Measurements from ENCODE around the gene CCDC178.

The CCDC178 gene

DNA sequence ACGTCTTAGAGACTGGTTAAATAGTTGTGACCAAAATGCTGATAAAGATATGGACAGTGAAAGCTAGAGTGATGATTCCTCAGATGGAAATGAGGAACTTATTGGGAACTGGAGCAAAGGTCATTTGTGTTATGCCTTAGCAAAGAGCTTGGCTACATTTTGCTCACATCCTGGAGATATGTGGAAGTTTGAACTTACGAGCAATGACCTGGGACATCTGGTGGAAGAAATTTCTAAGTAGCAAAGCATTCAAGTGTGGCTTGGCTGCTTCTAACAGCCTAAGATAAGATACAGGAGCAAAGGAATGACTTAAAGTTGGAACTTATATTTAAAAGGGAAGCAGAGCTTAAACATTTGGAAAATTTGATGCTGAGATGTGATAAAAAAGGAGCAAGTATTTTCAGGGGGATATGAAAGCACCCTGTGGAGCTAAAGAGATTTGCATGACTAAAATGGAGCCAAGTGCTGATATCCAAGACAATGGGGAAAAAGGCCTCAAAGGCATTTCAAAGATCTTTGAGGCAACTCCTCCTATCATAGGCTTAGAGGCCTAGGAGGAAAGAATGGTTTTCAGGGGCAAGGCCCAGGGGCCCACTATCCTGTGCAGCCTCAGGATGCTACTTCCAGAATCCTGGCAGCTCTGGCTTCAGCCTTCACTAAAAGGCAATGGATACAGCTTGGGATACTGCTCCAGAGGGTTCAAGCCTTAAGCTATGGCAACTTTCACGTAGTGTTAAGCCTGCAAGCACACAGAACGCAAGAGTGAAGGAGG is 543.6 kb downstream of the CCDC178 start:
- no peak for TF ChIP-seq CTCF (IDR thresholded peaks at IDR 0.05; ENCODE audit: control insufficient read depth, insufficient read depth, low read depth, low read length, missing control alignments)
- no peak overlapping the region for H3K4me3 ChIP-seq (ENCODE audit: control insufficient read depth, low read depth, low read length)
- DNase-seq (ENCODE audit: low read depth): no peak

DNA sequence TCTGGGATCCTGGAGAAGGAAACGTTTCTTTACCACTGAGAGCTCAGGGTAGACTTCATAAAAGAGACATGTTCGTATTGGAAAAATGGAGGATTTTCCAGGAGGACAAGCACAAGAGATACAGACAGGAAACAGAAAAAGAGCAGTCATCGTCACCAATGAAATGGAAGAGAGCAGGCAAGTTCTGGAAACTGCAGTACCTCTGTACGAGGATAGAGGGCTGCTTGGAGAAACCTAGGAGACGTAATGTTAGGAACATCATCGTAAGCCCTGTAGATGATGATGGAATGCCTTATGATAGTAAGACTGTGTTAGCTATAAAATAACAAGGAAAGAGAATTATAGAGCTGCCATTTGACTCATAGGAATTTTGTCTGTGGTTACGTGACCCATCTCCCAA is 546.6 kb downstream of the CCDC178 start:
- no peak overlapping the region for H3K4me3 ChIP-seq (ENCODE audit: control insufficient read depth, low read depth, low read length)
- no peak for DNase-seq (ENCODE audit: low read depth)
- TF ChIP-seq CTCF (IDR thresholded peaks at IDR 0.05; ENCODE audit: control insufficient read depth, insufficient read depth, low read depth, low read length, missing control alignments): peak; percentile 15

GRCh38 chr18:32891797-32892196 is 548.7 kb downstream of the CCDC178 start:
- TF ChIP-seq CTCF (IDR thresholded peaks at IDR 0.05; ENCODE audit: control insufficient read depth, insufficient read depth, low read depth, low read length, missing control alignments): no peak
- no peak overlapping the region for H3K4me3 ChIP-seq (ENCODE audit: control insufficient read depth, low read depth, low read length)
- no peak for DNase-seq (ENCODE audit: low read depth)

GRCh38 chr18:32891130-32891529 is 549.4 kb downstream of the CCDC178 start:
- no peak for DNase-seq (ENCODE audit: low read depth)
- no peak for TF ChIP-seq CTCF (IDR thresholded peaks at IDR 0.05; ENCODE audit: control insufficient read depth, insufficient read depth, low read depth, low read length, missing control alignments)
- no peak overlapping the region for H3K4me3 ChIP-seq (ENCODE audit: control insufficient read depth, low read depth, low read length)

DNA sequence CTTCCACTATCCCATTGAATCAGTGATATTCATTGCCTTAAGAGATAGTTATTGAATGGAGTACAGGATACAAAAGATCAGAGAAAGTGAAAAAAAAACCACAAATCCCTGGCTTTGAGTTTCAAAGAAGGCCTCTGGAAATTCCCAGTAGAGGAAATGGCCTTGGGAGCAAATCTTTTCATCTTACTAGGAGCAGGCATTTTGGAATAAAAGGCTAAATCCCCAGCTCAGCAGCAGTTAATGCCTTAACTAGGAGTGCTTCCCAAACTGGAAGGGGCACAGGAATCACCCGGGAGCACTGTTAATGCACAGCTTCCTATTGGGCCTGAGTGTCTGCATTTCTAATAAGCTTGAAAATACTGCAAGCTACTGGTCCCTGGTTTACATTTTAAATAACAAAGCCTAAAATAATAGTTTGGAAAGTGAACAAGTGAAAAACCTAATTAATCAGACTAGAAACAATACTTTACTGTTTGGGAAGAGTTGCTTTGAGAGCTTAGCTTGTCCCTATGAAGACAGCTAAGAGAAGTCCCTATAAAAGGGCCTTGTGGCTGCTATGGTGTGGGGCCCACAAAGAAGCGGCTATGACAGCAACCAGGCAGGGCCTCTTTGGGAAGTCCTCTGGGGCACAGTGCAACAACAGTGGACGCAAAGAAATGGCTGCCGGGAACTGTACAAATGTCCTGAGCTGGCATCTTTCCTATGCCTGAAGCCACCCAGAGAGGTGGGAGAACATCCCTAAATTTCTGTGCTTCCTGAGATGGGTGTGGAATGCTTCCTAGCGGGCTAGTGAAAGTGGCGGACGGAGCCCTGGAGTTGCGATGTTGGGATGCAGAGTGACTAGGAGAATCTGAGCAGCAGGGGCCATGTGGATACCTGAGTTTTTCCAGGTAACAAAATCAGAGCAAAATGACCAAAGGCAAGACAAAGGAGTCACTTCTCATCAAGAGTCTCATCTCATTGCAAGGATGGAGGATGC is 550.6 kb downstream of the CCDC178 start:
- TF ChIP-seq CTCF (IDR thresholded peaks at IDR 0.05; ENCODE audit: control insufficient read depth, insufficient read depth, low read depth, low read length, missing control alignments): no peak
- H3K4me3 ChIP-seq (ENCODE audit: control insufficient read depth, low read depth, low read length): no peak overlapping the region
- no peak for DNase-seq (ENCODE audit: low read depth)

DNA sequence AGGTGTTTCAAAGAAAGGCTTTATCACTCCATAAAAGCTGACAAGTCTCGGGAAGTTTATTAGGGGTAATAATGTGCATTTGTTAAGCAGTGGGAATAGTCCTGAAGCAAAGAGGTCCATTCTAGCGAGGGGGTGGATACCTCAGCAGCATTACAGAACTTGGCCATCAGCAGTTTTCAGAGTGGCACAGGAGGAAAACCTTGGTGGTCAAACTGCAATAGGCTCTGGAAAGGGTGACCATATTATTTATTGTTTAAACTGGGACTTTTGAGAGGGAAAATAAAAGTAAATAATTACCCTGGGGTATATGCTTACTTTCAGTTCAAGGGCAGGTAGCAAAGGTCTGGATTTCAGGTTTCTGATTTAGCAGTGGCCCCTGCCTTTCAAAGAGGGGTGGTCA is 552.2 kb downstream of the CCDC178 start:
- H3K4me3 ChIP-seq (ENCODE audit: control insufficient read depth, low read depth, low read length): no peak overlapping the region
- DNase-seq (ENCODE audit: low read depth): no peak
- TF ChIP-seq CTCF (IDR thresholded peaks at IDR 0.05; ENCODE audit: control insufficient read depth, insufficient read depth, low read depth, low read length, missing control alignments): no peak
